Calu3 (cell line): ENCODE data around the gene SETD5. TPM values are rescaled to one million over a fixed set of nuclear protein-coding genes. Genes with fewer than 3 reads are reported as not detected.

ENCODE experiments used
- BruUV-seq: library from RNA; stranded (reverse); fragments of 400-500 nt; replicated peaks from 2 replicates; lab custom pipeline; 2021; lab: Mats Ljungman, UMichigan
- CTCF ChIA-PET: fragments of 300-600 bp; sonication (Branson Sonifier 250); formaldehyde crosslinking; loops from one replicate; lab custom pipeline; 2022; ENCODE audit warnings: antibody characterized with exemption; lab: Charles Lee
- DNase-seq: peaks from one replicate; pipeline ENCODE4 v3.0.0; 2022
- H3K27ac Mint-ChIP-seq: one replicate; pipeline ENCODE4 v1.8.0; 2022; ENCODE audit warnings: mixed read lengths; ENCODE audit not compliant: unreplicated experiment
- H3K27me3 Mint-ChIP-seq: one replicate; pipeline ENCODE4 v1.8.0; 2022; ENCODE audit warnings: mixed read lengths; ENCODE audit not compliant: unreplicated experiment
- H3K36me3 Mint-ChIP-seq: one replicate; pipeline ENCODE4 v1.8.0; 2022; ENCODE audit warnings: mild to moderate bottlenecking, moderate library complexity, mixed read lengths; ENCODE audit not compliant: insufficient read depth, unreplicated experiment
- H3K4me1 Mint-ChIP-seq: one replicate; pipeline ENCODE4 v1.8.0; 2022; ENCODE audit warnings: mild to moderate bottlenecking, low read depth, mixed read lengths; ENCODE audit not compliant: unreplicated experiment
- H3K4me3 Mint-ChIP-seq: one replicate; pipeline ENCODE4 v1.8.0; 2022; ENCODE audit warnings: mild to moderate bottlenecking, low read depth, moderate library complexity, mixed read lengths; ENCODE audit not compliant: unreplicated experiment
- H3K9me3 Mint-ChIP-seq: one replicate; pipeline ENCODE4 v1.8.0; 2022; ENCODE audit warnings: low read depth, mixed read lengths; ENCODE audit not compliant: unreplicated experiment
- CTCF ChIP-seq: fragments of 200-600 bp; IDR thresholded peaks from one replicate; pipeline ENCODE4 v1.8.0; 2022; ENCODE audit warnings: antibody characterized with exemption; ENCODE audit not compliant: unreplicated experiment
- intact Hi-C: fragments of 100-400 bp; cut with micrococcal nuclease; formaldehyde crosslinking; loops from one replicate; pipeline ENCODE4 v1.10.0; 2022; ENCODE audit not compliant: unreplicated experiment
- total RNA-seq: library from RNA; stranded (reverse); gene quantifications from 2 replicates; pipeline ENCODE4 v1.2.3, GENCODE V29; 2022

SETD5 gene
- total RNA-seq, 1 experiment from 2014 or later, result 158 TPM

- DNase-seq, result no peak
- no TSS peak for BruUV-seq
- intact Hi-C loops, result loop anchor here (5.0 kb wide), 1 partner anchor 35 kb away; no protein-coding TSS in a partner anchor
Observed at GRCh38 chr3:9387322-9387655, 10.1 kb upstream of the SETD5 start.

GRCh38 chr3:9388142-9388541, 9.3 kb upstream of the SETD5 start:
- intact Hi-C loops, result loop anchor here (5.0 kb wide), 1 partner anchor 34 kb away; no protein-coding TSS in a partner anchor
- H3K27ac Mint-ChIP-seq, result no peak overlapping the region
- no peak for TF ChIP-seq CTCF
- CTCF ChIA-PET, result no interaction called here
- no TSS peak for BruUV-seq
- H3K4me1 Mint-ChIP-seq, result peaks cover 11% of the 10 kb centered on the region
- DNase-seq, result no peak
- no peak overlapping the region for H3K4me3 Mint-ChIP-seq
- H3K36me3 Mint-ChIP-seq, result peaks cover 95% of the 10 kb centered on the region
- H3K9me3 Mint-ChIP-seq, result no peaks in the 10 kb centered on the region
- H3K27me3 Mint-ChIP-seq, result no peaks in the 10 kb centered on the region

More at GRCh38 chr3:9387322-9387655, 10.1 kb upstream of the SETD5 start:
- no peak for TF ChIP-seq CTCF
- CTCF ChIA-PET, result no interaction called here
- H3K36me3 Mint-ChIP-seq, result peaks cover 95% of the 10 kb centered on the region
- H3K27me3 Mint-ChIP-seq, result no peaks in the 10 kb centered on the region
- peaks cover 11% of the 10 kb centered on the region for H3K4me1 Mint-ChIP-seq
- H3K27ac Mint-ChIP-seq, result no peak overlapping the region
- H3K4me3 Mint-ChIP-seq, result no peak overlapping the region
- no peaks in the 10 kb centered on the region for H3K9me3 Mint-ChIP-seq

GRCh38 chr3:9388562-9389272, 8.7 kb upstream of the SETD5 start:
- TF ChIP-seq CTCF, result no peak
- Mint-ChIP-seq H3K9me3 (no peaks in the 10 kb centered on the region), H3K27me3 (no peaks in the 10 kb centered on the region), H3K4me1 (peaks cover 11% of the 10 kb centered on the region), H3K27ac (no peak overlapping the region), H3K36me3 (peaks cover 95% of the 10 kb centered on the region), H3K4me3 (no peak overlapping the region)
- intact Hi-C loops, result loop anchor here (5.0 kb wide), 1 partner anchor 34 kb away; no protein-coding TSS in a partner anchor
- no TSS peak for BruUV-seq
- no peak for DNase-seq
- CTCF ChIA-PET, result no interaction called here

GRCh38 chr3:9390265-9390888, 7.0 kb upstream of the SETD5 start:
- DNase-seq, result no peak
- Mint-ChIP-seq H3K4me3 (no peak overlapping the region), H3K27ac (no peak overlapping the region), H3K36me3 (peaks cover 95% of the 10 kb centered on the region), H3K4me1 (peaks cover 24% of the 10 kb centered on the region), H3K9me3 (no peaks in the 10 kb centered on the region), H3K27me3 (no peaks in the 10 kb centered on the region)
- CTCF ChIA-PET, result no interaction called here
- BruUV-seq, result no TSS peak
- TF ChIP-seq CTCF, result no peak
- intact Hi-C loops, result no loop called here
